Measurements from ENCODE around the gene WDFY4.

- no peak for TF ChIP-seq CTCF (IDR thresholded peaks at IDR 0.05; ENCODE audit: insufficient read depth, low read depth, low read length)
- no peak for TF ChIP-seq EZH2 (IDR thresholded peaks at IDR 0.05; ENCODE audit: insufficient read depth, low read length)
Observed at GRCh38 chr10:49008091-49008490, 323.4 kb downstream of the WDFY4 start.

All from astrocyte (in vitro differentiated cells and primary cell).